NB4 (cell line): Measurements from ENCODE around the gene UNC13D.

ENCODE experiments used
- POLR2A ChIP-seq: IDR thresholded peaks from 2 replicates; pipeline ENCODE4 v1.6.1; 2011; ENCODE audit warnings: mild to moderate bottlenecking; ENCODE audit not compliant: insufficient read length; ENCODE audit errors: extremely low read depth
- TF ChIP-seq, protein P1 (sequence below): IDR thresholded peaks from one replicate; pipeline ENCODE4 v1.5.1; 2012; ENCODE audit warnings: low read depth, low read length

DNA sequence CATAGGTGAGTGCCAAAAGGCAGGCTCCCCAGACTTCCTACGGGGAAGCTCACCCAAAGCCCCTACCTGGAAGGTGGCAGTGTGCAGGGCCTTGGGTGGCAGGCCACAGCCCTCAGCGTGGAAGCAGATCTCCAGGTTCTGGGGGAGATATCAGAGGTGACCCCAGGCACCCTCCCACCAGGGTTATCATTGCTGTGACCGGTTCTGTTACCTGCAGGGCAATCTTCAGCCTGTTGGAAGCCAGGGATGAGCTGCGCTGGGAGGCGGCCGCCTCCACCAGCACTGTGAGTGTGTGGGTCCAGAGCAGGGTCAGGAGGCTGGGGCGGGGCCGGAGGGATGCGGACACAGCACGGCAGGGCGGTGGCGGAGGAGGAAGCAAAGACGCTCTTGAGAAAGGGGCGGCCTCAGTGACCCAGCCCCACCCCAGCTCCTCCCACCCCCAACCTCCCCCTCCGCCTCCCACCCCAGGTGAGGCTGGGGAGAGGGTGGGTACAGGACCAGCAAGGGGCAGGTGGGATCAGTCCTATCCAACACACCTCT lies 13.1 kb downstream of the UNC13D start:
- TF ChIP-seq POLR2A: no peak
- TF ChIP-seq, protein P1, sequence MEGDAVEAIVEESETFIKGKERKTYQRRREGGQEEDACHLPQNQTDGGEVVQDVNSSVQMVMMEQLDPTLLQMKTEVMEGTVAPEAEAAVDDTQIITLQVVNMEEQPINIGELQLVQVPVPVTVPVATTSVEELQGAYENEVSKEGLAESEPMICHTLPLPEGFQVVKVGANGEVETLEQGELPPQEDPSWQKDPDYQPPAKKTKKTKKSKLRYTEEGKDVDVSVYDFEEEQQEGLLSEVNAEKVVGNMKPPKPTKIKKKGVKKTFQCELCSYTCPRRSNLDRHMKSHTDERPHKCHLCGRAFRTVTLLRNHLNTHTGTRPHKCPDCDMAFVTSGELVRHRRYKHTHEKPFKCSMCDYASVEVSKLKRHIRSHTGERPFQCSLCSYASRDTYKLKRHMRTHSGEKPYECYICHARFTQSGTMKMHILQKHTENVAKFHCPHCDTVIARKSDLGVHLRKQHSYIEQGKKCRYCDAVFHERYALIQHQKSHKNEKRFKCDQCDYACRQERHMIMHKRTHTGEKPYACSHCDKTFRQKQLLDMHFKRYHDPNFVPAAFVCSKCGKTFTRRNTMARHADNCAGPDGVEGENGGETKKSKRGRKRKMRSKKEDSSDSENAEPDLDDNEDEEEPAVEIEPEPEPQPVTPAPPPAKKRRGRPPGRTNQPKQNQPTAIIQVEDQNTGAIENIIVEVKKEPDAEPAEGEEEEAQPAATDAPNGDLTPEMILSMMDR: no peak
